ENCODE results near the gene POLR2C.

- TF ChIP-seq CTCF (conservative IDR thresholded peaks at IDR 0.05) (no peak), ZFX (IDR thresholded peaks at IDR 0.05) (no peak)
Observed at GRCh38 chr16:57500578-57501111, 38.2 kb downstream of the POLR2C start.
